Stomach (tissue), 4 donors: Measurements from ENCODE around the gene WDR59.

ENCODE experiments used
- CTCF ChIP-seq, 7 experiments: fragments of 450-650 bp in 4 of 7; fragments of 200-600 bp in 3 of 7; sonication (generic) in 3 of 7; IDR thresholded peaks; one replicate each; pipeline ENCODE4 v1.5.1; 2016 to 2019; ENCODE audit warnings: antibody characterized with exemption in 7 of 7, control low read depth in 2 of 7, mild to moderate bottlenecking in 1 of 7
- POLR2A ChIP-seq, 4 donors: fragments of 450-650 bp; IDR thresholded peaks; one replicate each; pipeline ENCODE4 v1.6.1; 2016; ENCODE audit warnings: antibody characterized with exemption in 4 of 4, control low read depth in 2 of 4, mild to moderate bottlenecking in 1 of 4, moderate library complexity in 1 of 4
- POLR2AphosphoS5 ChIP-seq, 3 donors: sonication (generic); formaldehyde crosslinking; IDR thresholded peaks; one replicate each; pipeline ENCODE4 v1.6.1; 2016; ENCODE audit warnings: antibody characterized with exemption in 3 of 3

GRCh38 chr16:74901606-74902005 is 83.3 kb downstream of the WDR59 start:
- TF ChIP-seq CTCF (IDR thresholded peaks at IDR 0.05) = no peak
- no peak for TF ChIP-seq POLR2AphosphoS5 (IDR thresholded peaks at IDR 0.05)
- no peak for TF ChIP-seq POLR2A (IDR thresholded peaks at IDR 0.05)
